ENCODE results near the gene NRIP3. TPM values are rescaled to one million over a fixed set of nuclear protein-coding genes. Genes with fewer than 3 reads are reported as not detected.

NRIP3 gene
- total RNA-seq, 1 donor from 2014 or later: 7.7 TPM

DNA sequence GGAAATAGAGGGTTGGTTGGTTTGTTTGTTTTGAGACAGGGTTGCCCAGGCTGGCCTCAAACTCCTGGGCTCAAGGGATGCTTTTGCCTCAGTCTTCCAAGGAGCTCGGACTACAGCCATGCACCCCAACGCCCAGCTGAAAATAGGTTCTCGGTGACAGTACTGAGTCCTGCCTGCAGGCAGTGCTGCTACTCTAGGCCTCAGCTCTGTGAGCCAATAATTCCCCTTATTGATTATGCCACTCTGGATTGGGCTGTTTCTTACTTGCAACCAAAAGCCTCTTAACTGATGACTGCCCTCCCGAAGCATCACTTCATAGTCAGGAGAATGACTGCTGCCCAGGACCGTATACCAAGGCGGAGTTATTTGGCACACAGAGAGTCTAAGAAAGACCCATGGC is 69.9 kb downstream of the NRIP3 start:
- TF ChIP-seq, protein P1, sequence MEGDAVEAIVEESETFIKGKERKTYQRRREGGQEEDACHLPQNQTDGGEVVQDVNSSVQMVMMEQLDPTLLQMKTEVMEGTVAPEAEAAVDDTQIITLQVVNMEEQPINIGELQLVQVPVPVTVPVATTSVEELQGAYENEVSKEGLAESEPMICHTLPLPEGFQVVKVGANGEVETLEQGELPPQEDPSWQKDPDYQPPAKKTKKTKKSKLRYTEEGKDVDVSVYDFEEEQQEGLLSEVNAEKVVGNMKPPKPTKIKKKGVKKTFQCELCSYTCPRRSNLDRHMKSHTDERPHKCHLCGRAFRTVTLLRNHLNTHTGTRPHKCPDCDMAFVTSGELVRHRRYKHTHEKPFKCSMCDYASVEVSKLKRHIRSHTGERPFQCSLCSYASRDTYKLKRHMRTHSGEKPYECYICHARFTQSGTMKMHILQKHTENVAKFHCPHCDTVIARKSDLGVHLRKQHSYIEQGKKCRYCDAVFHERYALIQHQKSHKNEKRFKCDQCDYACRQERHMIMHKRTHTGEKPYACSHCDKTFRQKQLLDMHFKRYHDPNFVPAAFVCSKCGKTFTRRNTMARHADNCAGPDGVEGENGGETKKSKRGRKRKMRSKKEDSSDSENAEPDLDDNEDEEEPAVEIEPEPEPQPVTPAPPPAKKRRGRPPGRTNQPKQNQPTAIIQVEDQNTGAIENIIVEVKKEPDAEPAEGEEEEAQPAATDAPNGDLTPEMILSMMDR (IDR thresholded peaks at IDR 0.05): no peak

DNA sequence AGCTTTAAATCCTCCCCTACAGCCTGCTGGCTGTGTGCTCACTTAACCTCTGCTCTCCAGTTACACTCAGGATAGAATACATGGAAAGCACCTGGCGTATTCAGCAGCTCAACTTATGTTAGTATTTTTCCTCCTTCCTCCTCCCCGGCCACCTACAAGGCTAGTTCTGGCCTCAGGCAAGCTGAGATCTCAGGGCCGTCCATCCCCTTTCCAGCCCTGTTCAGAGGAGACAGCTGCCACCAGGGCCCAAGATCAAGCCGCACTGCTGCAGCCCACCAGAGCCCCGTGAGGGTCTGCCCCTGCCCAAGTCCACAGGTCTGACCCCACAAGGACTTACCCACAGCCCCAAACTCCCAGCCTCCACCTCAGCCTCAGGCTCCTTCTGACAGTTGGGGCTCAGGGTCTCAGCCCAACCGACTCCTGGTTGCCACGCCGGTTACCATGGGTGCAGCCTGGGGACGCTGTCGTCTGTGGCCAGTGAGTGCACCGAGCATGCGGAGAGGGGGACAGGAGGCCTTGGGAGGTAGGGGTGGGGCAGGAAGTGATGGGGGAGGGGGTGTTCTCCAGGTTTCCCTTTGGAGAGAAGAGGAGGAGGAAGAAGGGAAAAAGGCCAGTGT is 71.1 kb downstream of the NRIP3 start, which contains the start of gene C11orf16:
Gene C11orf16 (minus strand): TSS at position 384 of the 617 bp plus-strand sequence. CDS start 639 bp downstream, outside the sequence.
- TF ChIP-seq, protein P1 (IDR thresholded peaks at IDR 0.05): no peak
- intact Hi-C loops (cut with DNase I): no loop called here

More for the DNA sequence above, 69.9 kb downstream of the NRIP3 start:
- peak in 1 of 2 donors; percentile 8 for DNase-seq (ENCODE audit: low spot score in 2 of 2)
- H3K27ac ChIP-seq: no peak overlapping the region
- no peak overlapping the region for H3K4me3 ChIP-seq
- intact Hi-C loops (cut with DNase I): no loop called here
- no peaks in the 10 kb centered on the region for H3K9me3 ChIP-seq
- H3K27me3 ChIP-seq: no peaks in the 10 kb centered on the region
- H3K4me1 ChIP-seq: no peaks in the 10 kb centered on the region
- no peaks in the 10 kb centered on the region for H3K36me3 ChIP-seq

More for the DNA sequence above, 71.1 kb downstream of the NRIP3 start, which contains the start of gene C11orf16:
- no peak for DNase-seq (ENCODE audit: low spot score in 2 of 2)
- Histone ChIP-seq H3K27ac (no peak within 1 kb of the TSS), H3K4me3 (no peak within 1 kb of the TSS), H3K36me3 (no peaks in the 10 kb centered on the region), H3K27me3 (no peaks in the 10 kb centered on the region), H3K4me1 (no peaks in the 10 kb centered on the region), H3K9me3 (no peaks in the 10 kb centered on the region)

Other genes starting within 250 kb of the NRIP3 start
- 11.4 TPM for gene AKIP1, start 92.8 kb downstream of the NRIP3 start, total RNA-seq
- gene C11orf16, start 71.1 kb downstream of the NRIP3 start, total RNA-seq: not detected
- gene ASCL3, start 61.0 kb downstream of the NRIP3 start, total RNA-seq: not detected
- gene TMEM9B, start 39.6 kb downstream of the NRIP3 start, total RNA-seq: 42.4 TPM
- 1.1 TPM for gene SCUBE2, start 87.6 kb upstream of the NRIP3 start, total RNA-seq

Measured in ascending aorta (tissue), 2 donors.